Measurements from ENCODE around the gene RBM28.
"Not testable (repeated sequence)": the region's sequence is repeated elsewhere in the genome, so short reads cannot be mapped to it uniquely, and the experiment has no call there.

RBM28 gene

DNA sequence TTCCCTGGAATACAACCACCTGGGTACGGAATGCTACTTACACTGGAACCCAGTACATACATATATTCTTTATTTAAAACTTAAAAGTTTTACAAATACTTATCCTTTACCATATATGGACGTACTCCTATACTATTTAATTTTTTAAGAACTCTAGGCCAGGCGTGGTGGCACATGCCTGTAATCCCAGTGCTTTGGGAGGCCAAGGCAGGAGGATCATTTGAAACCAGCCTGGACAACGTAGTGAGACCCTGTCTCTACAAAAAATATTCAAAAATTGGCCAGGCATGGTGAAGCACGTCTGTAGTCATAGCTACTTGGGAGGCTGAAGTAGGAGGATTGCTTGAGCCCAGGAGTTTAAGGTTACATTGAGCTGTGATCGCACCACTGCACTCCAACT is 2.0 kb downstream of the RBM28 start:
- no peak for DNase-seq

DNA sequence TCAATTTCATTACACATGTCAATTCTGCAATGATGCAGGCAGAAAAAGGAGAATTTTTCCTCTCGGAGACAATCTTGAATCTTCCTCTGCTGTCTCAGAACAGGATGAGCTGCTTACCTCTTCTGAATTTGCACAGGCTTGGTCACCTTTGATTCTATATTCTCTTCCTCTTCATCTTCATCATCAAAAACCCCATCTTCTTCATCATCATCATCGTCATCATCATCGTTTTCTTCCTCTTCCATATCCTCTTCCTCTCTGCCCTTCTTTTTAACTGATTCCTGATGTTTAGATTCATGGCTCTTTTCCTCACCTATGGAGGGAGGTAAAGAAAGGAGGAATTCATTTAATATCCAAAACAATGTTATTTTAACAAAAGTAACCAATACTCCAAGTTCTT is 8.0 kb downstream of the RBM28 start:
- DNase-seq, result no peak

DNA sequence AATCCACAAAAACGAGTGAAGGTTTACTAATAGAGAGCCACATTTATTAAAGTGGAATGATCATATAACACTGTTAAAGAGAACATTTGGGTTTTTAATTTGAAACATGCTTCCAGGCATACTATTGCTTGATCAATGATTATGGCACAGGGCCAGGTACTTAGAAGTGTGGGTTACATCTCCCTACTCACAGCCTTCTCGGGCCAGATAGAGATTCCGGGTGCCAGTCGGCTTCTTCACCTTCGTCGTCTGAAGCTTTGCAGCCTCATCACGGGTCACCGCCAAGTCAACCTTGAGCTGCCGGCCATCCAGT is 19.4 kb downstream of the RBM28 start:
- no peak for DNase-seq

DNA sequence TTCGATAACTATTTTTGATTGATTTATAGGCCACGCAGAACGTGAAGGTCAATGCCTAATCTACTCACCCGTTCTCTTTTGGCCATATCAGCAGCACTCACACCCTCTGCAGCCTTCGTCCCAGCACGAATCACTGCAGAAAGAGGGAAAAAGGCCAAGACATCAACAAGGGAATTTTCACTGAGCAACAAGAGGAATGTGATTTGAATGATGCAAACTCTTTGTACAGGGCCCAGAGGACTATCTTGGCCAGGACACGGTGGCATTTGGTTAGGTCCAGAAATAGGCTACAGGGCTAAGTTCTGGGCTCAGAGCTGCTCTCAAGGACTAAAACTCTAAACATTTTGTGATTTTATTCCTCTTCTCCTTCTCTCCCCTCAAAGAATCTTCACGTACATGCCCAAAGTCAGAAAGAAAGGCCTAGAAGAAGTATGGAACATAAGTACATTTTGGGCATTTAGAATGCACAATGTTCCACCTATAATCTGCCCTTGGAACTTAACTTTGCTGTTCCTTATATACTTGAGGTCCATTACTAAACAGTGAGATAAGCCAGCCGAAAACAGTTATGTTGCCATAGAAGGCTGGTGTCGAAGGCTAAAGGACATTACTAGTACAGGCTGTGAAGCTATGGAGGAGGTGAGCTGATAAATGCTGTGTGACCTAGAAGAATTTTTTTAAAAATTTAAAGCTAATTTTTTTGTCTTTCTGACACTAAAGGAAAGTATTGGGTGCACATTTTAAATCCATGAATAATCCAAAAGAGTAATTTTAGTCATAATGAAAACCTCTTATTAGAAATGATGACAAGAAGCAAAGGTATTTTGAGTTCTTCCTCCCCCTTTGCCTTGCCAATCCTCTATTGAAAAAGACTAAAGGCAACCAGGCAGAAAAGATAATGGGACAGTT is 20.0 kb downstream of the RBM28 start:
- no peak for DNase-seq

DNA sequence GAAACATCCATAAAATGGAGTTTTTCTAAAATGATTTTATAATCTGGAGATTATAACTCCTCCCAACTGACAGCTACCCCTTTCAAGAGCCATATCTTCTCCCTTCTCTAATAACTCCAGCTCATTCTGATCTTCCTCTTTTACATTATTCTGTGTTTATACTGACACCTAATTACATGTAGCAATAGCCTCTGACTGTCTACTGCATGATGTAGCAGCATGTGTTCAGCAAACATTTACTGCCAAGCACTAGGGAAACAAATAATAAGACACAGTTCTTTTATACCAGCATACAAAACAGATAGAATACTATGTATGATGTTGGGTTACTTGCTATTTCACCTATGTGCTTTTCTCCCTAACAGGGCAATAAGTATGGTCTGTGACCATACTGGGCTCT is 20.7 kb downstream of the RBM28 start:
- DNase-seq, result no peak

DNA sequence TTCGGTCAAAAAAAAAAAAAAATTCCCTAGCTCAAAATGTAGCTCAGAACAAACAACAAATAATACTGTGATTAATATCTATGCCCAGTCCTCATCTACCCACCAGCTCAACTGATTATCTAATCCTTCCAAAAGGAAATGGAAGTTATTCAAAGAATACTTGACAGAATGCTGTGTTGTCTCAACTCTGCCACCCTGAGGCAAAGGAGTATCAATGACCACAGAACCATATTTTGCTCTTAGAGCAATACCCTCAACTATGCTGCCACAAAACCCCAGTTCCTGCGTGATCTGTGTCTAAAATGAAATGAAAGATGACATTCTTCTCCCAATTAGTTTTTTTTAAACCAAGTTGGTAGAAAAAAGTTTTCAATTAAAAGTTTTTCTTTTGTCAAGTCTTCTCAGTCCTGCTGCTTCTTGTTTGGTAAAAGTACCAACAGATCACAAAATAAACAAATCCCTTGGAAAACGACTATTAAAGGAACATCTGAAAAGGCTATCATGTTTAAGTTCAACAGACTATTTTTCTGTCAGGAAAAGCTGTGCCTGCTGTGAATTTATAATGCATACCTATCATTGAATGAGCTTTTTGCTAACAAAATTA is 21.6 kb downstream of the RBM28 start:
- peak; percentile 42 for DNase-seq

DNA sequence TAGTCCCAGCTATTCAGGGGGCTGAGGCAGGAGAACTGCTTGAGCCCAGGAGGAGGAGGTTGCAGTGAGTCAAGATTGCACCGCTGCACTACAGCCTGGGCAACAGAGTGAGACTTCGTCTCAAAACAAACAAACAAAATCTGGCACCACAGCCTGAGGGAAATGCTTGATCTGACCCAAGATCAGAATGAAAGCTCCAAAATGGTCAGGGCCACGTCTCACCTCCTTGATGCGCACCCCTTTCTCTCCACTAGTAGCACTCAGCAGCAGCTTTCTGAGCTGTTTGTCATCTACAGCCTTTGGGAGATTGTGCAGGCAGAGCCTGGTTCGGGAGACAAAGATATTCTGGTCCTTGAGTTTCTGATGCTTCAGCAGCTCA is 22.7 kb downstream of the RBM28 start:
- no peak for DNase-seq

DNA sequence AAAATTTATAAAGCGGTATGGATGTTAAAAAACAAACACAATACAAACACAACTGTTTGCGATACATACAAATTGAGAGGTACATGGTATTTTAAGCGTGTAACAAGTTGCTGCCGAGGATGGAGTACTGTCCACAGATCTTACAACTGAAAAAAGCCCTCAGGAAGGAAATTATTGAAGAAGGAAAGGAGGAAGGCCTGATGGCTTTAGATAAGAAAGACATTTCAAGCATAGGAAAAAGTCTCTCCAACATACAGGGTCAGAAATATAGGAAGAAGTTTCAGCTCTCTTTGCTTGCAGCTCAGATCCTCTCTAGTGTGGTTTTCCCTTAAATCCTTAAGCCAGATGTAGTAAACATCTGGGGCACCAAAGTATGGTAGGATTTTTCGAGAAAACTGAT is 25.0 kb downstream of the RBM28 start:
- DNase-seq, result no peak

DNA sequence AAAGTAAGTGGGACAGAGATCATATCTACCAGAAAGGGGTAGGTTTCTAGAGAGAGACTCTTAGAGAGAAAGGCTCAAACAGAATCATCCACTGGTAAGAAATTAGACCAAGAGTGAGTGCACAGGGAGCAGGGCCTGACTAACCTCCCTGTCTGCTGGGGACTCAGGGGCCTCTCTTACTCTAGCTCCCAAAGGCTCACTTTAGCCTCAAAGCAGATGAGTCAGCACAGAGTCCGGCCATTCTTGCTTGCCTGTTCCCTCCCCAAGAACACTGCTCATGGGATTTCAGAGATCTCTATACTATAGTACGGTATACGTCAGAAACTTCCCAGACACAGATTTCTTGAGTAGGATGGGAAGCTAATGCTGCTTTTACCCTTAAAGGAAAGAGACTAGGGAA is 32.7 kb downstream of the RBM28 start:
- no peak for DNase-seq

DNA sequence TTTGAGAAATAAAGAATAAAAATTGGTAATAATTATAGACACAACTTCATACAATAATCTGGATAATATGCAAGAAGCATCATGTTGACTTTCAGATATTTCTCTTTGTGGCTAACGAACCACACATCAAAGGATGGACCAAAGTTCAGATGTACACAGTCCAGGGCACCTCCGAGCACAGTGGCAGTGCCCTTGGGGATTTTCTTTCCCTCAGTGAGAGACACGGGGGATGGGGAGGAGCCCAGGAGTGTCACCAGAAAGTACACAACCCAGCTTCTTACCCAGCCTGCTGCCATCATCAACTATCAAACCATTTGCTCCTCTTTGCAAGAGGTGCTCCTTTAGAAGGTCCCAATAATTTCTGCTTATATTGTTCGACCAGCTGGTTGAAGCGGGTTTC is 33.2 kb downstream of the RBM28 start:
- DNase-seq, result no peak

DNA sequence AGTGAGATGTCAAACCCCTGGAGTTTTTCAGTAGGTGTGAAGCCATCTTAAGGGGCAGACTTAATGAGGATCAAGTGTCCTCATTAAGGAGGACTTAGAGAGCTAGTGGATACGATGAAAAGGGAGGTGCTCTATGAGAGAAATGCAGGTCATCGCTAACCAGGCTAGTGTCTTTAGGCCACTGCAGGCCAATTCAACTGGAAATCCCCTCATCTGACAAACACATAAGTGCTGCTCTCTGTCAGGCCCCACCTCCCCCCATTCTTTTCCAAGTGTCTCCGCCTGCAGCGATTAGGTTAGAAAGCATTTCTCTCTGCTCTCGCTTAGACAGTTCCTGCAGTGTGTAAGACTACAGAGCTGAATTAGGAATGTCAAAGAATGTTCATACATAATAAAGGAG is 33.7 kb downstream of the RBM28 start:
- no peak for DNase-seq

DNA sequence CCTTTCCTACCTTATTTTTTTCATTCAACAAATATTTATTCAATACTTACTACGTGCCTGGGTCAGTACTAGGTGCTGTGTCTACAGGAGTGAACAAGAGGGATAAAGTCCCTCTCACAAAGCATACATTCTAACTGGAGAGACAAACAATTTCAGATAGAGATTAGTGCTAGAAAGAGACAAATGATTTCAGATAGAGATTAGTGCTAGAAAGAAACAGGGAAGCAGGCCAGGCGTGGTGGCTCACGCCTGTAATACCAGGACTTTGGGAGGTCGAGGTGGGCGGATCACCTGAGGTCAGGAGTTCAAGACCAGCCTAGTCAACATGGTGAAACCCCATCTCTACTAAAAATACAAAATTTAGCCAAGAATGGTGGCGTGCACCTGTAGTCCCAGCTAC is 34.6 kb downstream of the RBM28 start:
- DNase-seq, result no peak

DNA sequence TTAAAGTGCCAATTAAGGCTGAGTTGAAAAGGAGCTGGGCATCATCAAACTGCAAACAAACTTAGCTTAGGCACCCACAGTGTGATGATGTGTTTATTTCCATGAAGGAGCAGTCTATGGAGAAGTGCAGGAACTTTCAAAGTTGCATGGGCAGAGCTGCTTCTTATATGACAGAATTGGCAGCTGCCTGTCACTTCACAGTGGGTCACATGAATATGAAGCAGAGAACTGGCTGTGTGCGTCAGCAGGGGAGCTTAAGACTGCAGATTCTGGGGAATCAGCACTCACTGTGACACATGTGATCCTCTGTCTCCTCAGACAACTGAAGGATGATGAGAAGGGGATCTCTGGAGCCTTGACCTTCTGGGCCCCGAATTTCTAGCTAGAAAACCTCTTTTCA is 36.6 kb downstream of the RBM28 start:
- DNase-seq, result no peak

DNA sequence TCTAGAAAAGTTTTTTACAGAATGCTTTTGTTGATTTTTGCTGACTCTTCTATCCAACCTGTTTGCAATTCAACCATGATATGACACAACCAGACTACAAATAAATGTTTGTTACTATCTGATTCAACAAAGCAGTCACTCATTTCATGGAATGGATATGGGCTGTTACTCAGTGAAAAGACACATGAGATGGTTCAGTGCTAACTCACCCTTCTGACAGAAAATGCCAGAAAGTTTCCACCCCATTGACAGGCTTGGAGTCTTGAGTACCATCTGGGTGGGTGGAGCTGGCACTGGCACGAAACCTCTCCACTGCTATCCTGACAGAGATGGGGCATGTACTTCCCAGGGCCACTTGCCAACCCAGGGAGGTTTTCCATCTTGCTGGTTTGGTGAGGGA is 39.5 kb downstream of the RBM28 start:
- DNase-seq, result no peak

DNA sequence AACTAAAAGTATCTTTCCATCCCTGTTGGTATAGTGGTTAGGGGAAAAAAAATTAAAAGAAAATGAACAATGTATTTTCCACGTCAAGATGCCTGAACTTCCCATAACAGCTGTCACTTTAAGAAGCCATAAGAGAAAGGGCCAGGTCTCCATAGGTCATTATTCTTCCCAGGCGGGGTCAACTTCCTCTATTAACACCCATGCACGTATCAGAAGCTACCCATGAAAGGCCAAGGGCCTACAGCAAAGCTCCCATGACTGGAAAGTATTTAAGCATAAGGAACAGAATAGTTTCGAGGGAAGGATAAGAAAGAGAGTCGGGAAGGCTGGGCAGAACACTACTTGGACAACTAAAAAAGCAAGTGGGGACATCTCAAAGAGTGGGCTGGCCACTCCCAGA is 40.1 kb downstream of the RBM28 start:
- DNase-seq, result no peak

DNA sequence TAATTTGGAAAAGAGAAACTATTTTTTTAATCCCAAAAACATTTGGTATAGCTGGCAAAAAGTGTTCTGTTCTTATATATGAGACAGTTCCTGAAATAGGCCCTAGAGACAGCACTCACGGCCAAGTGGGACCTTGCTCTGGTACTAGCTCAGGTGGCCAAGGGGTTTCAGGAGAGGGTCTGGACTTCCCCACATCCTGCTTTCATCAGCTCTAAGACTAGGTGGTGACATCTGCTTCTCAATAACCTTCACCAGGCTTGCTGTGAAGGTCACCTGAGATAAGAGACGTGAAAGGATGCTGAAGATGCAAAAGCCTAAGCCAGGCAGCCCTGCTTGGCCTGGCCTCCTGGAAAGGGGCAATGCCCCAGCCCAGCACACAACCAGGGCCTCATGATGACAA is 40.6 kb downstream of the RBM28 start:
- no peak for DNase-seq

DNA sequence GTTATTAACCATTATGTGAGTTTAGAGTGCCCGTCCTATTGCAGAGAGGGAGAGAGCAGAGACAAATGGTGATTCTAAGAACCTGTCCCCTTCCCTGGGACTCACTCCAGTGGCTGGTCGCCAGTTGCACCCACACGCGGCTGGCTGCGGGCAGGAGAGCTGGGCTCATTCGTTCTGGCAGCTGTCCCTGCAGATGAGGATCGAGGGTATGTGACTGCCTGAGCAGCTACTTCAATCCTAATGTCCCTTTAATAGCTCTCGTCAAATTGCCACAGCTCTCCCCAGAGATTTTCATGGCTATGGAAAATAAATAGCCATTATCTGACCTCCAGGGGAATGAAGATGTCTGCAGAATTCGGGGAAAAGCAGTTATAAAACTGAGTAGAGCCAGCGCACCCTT is 41.6 kb downstream of the RBM28 start:
- no peak for DNase-seq

DNA sequence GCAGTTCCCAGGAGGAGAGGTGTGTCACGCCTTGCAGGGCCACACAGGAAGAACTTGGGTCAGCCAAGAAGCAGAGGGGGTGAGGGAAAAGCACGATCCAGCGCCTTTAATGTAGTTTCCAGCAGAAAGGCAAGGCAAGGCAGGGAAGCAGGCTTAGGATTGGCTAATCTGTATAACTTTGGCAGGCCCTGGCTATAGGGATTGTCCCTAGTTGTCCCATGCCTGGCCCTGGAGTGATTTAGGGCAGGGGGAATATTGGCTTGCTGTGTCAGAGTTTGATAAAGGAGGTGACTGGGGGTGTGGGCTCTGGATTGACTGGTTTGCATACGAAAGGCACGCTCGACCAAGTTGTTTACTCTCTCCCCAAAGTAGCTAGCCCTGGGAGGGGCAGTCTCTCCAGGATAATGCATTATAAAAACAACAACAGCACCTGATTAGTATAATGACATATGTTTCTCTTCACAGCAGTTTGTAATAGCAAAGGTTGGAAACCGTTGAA is 44.5 kb downstream of the RBM28 start:
- no peak for DNase-seq

DNA sequence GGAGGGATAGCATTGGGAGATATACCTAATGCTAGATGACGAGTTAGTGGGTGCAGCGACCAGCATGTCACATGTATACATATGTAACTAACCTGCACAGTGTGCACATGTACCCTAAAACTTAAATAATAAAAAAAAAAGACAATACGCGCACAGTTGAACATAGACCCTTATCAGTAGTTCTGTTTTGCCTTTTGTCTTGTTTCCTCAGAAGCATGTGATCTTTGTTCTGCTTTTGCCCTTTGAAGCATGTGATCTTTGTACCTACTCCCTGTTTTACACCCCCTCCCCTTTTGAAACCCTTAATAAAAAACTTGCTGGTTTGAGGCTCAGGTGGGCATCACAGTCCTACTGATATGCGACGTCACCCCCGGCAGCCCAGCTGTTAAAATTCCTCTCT is 45.7 kb downstream of the RBM28 start:
- not testable (repeated sequence) for DNase-seq

DNA sequence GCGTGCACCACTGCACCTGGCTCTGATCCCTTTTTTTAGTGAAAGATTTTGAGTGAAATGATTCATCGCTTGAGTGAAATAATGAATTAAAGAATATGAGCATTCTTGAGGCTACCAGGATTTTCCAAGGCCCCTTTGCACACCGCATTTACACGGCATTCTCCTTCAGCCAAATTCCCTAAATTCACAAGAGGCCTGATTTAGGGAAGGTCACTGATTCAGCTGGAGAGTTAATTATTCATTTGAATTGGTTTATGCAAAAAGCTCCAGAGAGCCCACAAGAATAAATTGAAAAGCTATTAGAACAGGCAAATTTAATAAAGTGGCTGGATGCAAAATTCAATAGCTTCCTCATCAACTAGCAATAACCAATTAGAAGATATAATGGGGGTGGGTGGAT is 56.2 kb downstream of the RBM28 start:
- no peak for DNase-seq

DNA sequence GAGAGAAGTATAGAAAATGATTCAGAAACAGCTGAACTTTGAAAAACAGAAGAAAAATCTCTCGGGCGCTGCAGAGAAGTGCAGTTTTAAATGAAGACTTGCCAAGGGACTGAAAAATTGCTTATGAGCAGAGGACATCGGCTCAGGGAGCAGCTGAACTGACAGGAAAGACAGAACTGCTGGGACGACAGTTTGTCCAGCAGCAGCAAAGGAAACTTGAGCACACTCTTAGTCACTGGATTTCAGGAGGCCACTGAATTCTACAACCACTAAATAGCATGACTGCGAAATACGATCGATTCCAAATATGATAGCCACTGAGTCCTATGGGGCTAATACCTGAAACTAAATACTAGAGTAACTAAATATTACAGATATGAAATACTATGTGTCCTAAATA is 59.6 kb downstream of the RBM28 start:
- no peak for DNase-seq

DNA sequence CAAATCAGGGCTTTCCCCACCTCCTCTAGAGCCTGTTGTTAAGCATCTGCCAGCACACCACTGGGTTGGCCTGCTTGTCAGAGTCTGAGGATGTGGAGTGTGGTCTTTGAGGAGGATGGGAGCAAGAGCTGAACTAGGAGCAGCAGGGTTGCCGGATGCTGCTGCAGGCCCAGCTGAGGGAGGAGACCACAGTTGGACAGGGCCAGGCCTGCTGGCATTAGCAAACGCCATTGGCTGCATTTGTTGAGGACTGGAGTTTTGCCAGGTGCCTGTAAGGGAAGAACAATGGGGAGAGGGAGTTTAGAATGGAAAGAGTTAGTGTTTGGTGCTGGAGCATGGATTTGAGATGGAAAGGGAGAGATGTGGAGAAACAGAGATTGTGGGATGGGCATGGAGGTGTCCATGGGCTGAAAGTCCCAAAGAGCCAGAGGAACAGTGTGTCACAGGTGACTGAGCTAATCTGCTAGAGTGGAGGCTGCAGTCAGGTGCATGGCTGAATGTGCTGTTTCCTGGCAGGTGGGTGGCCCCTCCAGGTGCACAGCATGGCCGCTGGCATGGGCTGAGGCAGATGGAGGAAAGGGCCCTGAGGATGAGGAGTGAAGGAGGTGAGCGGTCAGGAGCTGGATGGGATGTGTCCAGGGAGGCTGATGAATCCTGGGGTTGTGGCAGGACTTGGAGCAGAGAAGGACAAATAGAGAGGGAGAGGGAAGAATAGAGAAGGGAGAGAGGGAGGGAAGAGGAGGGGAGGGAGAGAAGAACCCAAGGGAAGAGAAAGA is 61.9 kb downstream of the RBM28 start:
- no peak for DNase-seq

DNA sequence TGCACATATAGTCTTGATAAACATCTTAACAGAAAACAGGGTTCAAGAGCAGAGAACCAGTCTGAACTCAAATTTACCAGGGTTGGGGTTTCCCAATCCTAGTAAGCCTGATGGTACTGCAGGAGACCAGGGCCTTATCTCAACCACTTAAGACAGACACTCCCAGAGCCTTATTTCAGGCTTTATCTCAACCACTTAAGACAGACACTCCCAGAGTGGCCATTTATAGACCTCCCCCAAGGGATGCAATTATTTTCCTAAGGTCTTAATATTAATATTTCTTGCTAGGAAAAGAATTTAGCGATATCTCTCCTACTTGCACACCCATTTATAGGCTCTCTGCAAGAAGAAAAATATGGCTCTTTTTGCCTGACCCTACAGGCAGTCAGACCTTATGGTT is 63.3 kb downstream of the RBM28 start:
- DNase-seq, result not testable (repeated sequence)

DNA sequence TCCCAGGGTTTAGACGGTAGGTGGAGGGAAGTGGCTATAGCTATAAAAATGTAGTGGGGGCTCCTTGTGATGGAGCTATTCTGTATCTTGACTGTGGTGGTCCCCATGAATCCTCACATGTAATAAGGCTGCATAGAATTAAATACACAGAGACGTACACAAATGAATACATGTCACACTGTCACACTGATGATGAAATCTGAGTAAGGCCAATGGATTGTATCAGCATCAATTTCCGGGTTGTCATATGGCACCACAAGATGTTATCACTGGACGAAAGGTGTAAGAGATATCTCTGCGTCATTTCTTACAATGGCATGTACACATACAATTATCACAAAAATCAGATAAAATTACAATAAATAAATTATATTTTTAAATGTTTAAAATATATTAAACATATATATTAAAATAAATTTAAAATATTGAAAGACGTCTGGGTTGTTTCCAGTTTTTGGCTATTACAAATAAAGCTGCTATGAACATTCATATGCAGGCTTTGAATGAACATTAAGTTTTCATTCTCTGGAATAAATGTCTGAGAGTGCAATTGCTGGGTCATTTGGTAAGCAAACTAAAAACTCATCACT is 64.5 kb downstream of the RBM28 start:
- no peak for DNase-seq

Measured in CD4-positive, alpha-beta T cell treated with Interleukin-10 for 1 hour (primary cell).